HepG2 (cell line): ENCODE data around the gene PRDX5. TPM values are rescaled to one million over a fixed set of nuclear protein-coding genes. Genes with fewer than 3 reads are reported as not detected.
A peak's percentile ranks its signal among the peaks of the same experiment; 100 is the strongest.

Experiments
- ATF2 ChIP-seq: sonication (generic); formaldehyde crosslinking; IDR thresholded peaks from 2 replicates; pipeline ENCODE4 v1.4.0; 2020; ENCODE audit warnings: missing genetic modification reagents
- DPF2 ChIP-seq: sonication (generic); formaldehyde crosslinking; IDR thresholded peaks from 2 replicates; pipeline ENCODE4 v1.4.0; 2020; ENCODE audit warnings: mild to moderate bottlenecking, low read depth, missing genetic modification reagents, borderline replicate concordance
- ELF1 ChIP-seq: sonication (generic); formaldehyde crosslinking; IDR thresholded peaks from 2 replicates; pipeline ENCODE4 v1.4.0; 2020; ENCODE audit warnings: missing genetic modification reagents
- GATAD1 ChIP-seq: IDR thresholded peaks from 2 replicates; pipeline ENCODE4 v1.6.1; 2016; ENCODE audit warnings: missing genetic modification reagents, missing compliant biosample characterization
- HNRNPL ChIP-seq: fragments of 200-400 bp; formaldehyde crosslinking; IDR thresholded peaks from 2 replicates; pipeline ENCODE4 v1.6.1; 2017; ENCODE audit warnings: mild to moderate bottlenecking, low read depth, low read length
- IKZF5 ChIP-seq: IDR thresholded peaks from 2 replicates; pipeline ENCODE4 v1.6.1; 2018; ENCODE audit warnings: missing genetic modification reagents, mild to moderate bottlenecking, missing compliant biosample characterization
- KDM6A ChIP-seq: IDR thresholded peaks from 2 replicates; pipeline ENCODE4 v1.6.1; 2016; ENCODE audit warnings: low read depth
- MEIS2 ChIP-seq: sonication (generic); formaldehyde crosslinking; IDR thresholded peaks from 2 replicates; pipeline ENCODE4 v1.9.0; 2021; ENCODE audit warnings: mild to moderate bottlenecking, missing genetic modification reagents
- MTF1 ChIP-seq: sonication (generic); formaldehyde crosslinking; IDR thresholded peaks from 2 replicates; pipeline ENCODE4 v1.5.0; 2020; ENCODE audit warnings: missing genetic modification reagents
- PTBP1 ChIP-seq: fragments of 200-400 bp; formaldehyde crosslinking; IDR thresholded peaks from 2 replicates; pipeline ENCODE4 v1.6.1; 2018; ENCODE audit warnings: low read length, low read depth; ENCODE audit not compliant: poor library complexity, severe bottlenecking
- UBTF ChIP-seq: sonication (generic); formaldehyde crosslinking; IDR thresholded peaks from 2 replicates; pipeline ENCODE4 v1.4.0; 2020; ENCODE audit warnings: mild to moderate bottlenecking, missing genetic modification reagents
- XRCC5 ChIP-seq: fragments of 200-400 bp; formaldehyde crosslinking; optimal IDR thresholded peaks from 2 replicates; pipeline ENCODE3; 2017; ENCODE audit warnings: mild to moderate bottlenecking, low read length
- ZNF10 ChIP-seq: sonication (generic); formaldehyde crosslinking; IDR thresholded peaks from 2 replicates; pipeline ENCODE4 v1.4.0; 2020; ENCODE audit warnings: mild to moderate bottlenecking, low read depth, missing genetic modification reagents, borderline replicate concordance
- ZNF205 ChIP-seq: IDR thresholded peaks from 2 replicates; pipeline ENCODE4 v1.6.1; 2018; ENCODE audit warnings: missing biosample characterization, missing genetic modification reagents
- ZNF354B ChIP-seq: sonication (generic); formaldehyde crosslinking; IDR thresholded peaks from 2 replicates; pipeline ENCODE4 v1.8.0; 2022; ENCODE audit warnings: mild to moderate bottlenecking, missing genetic modification reagents
- ZNF503 ChIP-seq: sonication (generic); formaldehyde crosslinking; IDR thresholded peaks from 2 replicates; pipeline ENCODE4 v1.4.0; 2020; ENCODE audit warnings: missing genetic modification reagents
- ZNF510 ChIP-seq: sonication (generic); formaldehyde crosslinking; IDR thresholded peaks from 2 replicates; pipeline ENCODE4 v1.4.0; 2020; ENCODE audit warnings: low read depth, mild to moderate bottlenecking, missing genetic modification reagents
- ZNF557 ChIP-seq: sonication (generic); formaldehyde crosslinking; IDR thresholded peaks from 2 replicates; pipeline ENCODE4 v1.4.0; 2020; ENCODE audit warnings: missing genetic modification reagents
- ZNF747 ChIP-seq: sonication (generic); formaldehyde crosslinking; IDR thresholded peaks from 2 replicates; pipeline ENCODE4 v1.8.1; 2023; ENCODE audit warnings: missing genetic modification reagents, mild to moderate bottlenecking, borderline replicate concordance
- ZNF775 ChIP-seq: sonication (generic); formaldehyde crosslinking; IDR thresholded peaks from 2 replicates; pipeline ENCODE4 v1.4.0; 2020; ENCODE audit warnings: missing genetic modification reagents, mild to moderate bottlenecking, moderate library complexity, borderline replicate concordance
- ZNF839 ChIP-seq: sonication (generic); formaldehyde crosslinking; IDR thresholded peaks from 2 replicates; pipeline ENCODE4 v1.4.0; 2020; ENCODE audit warnings: missing genetic modification reagents, mild to moderate bottlenecking, borderline replicate concordance
- polyA plus RNA-seq, 8 experiments: library from polyadenylated mRNA; depleted of rRNA in 3 of 8; stranded (reverse) in 7 of 8; unstranded in 1 of 8; fragments of >200 nt; fragmentation: Illumina TruSeq in 4 of 8; extraction: Trizol in 4 of 8; gene quantifications; 2 replicates each; pipeline versions ENCODE4 v1.2.1 to v1.2.3, GENCODE V29; 2011 to 2016; ENCODE audit warnings: low read depth in 4 of 8, missing spikeins in 1 of 8, mixed read lengths in 1 of 8; ENCODE audit not compliant: insufficient read depth in 1 of 8
- total RNA-seq, 5 experiments: library from RNA; depleted of rRNA; stranded (reverse); fragments of >200 nt; fragmentation: Illumina TruSeq; extraction: Trizol; gene quantifications; 2 replicates each; pipeline ENCODE4 v1.2.3, GENCODE V29; 2016; ENCODE audit warnings: low read depth in 1 of 5
- TF ChIP-seq, protein P1 (sequence below): sonication (generic); formaldehyde crosslinking; IDR thresholded peaks from 2 replicates; pipeline ENCODE4 v1.5.0; 2020; ENCODE audit warnings: missing genetic modification reagents

Gene PRDX5
- total and polyA plus RNA-seq, 2 of the 13 experiments (the other 11 are each of a cell fraction or from before 2014, with no cell fraction given): 215 to 311 TPM

- TF ChIP-seq, protein P1, sequence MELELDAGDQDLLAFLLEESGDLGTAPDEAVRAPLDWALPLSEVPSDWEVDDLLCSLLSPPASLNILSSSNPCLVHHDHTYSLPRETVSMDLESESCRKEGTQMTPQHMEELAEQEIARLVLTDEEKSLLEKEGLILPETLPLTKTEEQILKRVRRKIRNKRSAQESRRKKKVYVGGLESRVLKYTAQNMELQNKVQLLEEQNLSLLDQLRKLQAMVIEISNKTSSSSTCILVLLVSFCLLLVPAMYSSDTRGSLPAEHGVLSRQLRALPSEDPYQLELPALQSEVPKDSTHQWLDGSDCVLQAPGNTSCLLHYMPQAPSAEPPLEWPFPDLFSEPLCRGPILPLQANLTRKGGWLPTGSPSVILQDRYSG (CRISPR knock-in tag): no peak
- TF ChIP-seq ZNF10 (CRISPR knock-in tag) (no peak), HNRNPL (0 out of 2 replicates have a peak, but pooled peaks have one; percentile 42), IKZF5 (CRISPR knock-in tag) (no peak), ZNF839 (CRISPR knock-in tag) (no peak), MEIS2 (no peak), ZNF747 (CRISPR knock-in tag) (0 out of 2 replicates have a peak, but pooled peaks have one; percentile 42), ZNF503 (CRISPR knock-in tag) (no peak), XRCC5 (no peak), ATF2 (CRISPR knock-in tag) (no peak), MTF1 (CRISPR knock-in tag) (no peak), ZNF205 (CRISPR knock-in tag) (no peak), ZNF354B (CRISPR knock-in tag) (no peak), PTBP1 (no peak), ELF1 (CRISPR knock-in tag) (no peak), ZNF510 (CRISPR knock-in tag) (no peak), ZNF557 (CRISPR knock-in tag) (no peak), UBTF (peak; percentile 40; the same call in 1 of the 2 replicates), KDM6A (CRISPR knock-in tag) (no peak), DPF2 (CRISPR knock-in tag) (no peak), GATAD1 (CRISPR knock-in tag) (no peak), ZNF775 (CRISPR knock-in tag) (no peak)
These were observed 18.7 kb upstream of the PRDX5 start (continued) for GRCh38 chr11:64298966-64299846.
